Measurements from ENCODE around the gene GRM2. TPM values are rescaled to one million over a fixed set of nuclear protein-coding genes. Genes with fewer than 3 reads are reported as not detected.
"Not testable (repeated sequence)": the region's sequence is repeated elsewhere in the genome, so short reads cannot be mapped to it uniquely, and the experiment has no call there.

The GRM2 gene
- total RNA-seq, 4 donors from 2014 or later, result 0.18 to 0.20 TPM; not detected in 2

DNA sequence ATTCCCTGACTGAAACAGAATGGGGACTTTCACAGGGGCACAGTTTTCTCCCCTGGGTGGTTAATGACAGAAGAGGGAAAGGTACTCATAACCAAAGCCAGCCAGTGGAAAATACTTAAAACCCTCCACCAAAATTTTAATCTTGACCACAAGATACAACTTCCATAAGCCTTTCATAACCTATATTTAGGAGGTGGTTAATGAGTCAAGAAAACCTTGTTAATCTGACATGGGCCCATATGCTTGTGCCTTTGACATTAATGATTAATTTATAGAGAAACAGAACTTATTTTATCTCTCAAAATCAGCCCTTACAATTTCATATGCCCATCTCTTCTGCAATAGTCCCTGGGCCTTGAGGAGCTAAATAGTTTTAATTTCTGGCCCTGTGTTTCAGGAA lies 41.0 kb downstream of the GRM2 start:
- DNase-seq, result no peak
- ATAC-seq, result no peak
- intact Hi-C loops (cut with DNase I; ENCODE audit: low total_unique reads) (no loop called here), in situ Hi-C loops (cut with MboI; ENCODE audit: low sequenced_read_pairs in 4 of 4) (no loop called here)
- no peaks in the 10 kb centered on the region for H3K9me3 ChIP-seq
- no peak for TF ChIP-seq POLR2A (IDR thresholded peaks at IDR 0.05)
- TF ChIP-seq, protein P1, sequence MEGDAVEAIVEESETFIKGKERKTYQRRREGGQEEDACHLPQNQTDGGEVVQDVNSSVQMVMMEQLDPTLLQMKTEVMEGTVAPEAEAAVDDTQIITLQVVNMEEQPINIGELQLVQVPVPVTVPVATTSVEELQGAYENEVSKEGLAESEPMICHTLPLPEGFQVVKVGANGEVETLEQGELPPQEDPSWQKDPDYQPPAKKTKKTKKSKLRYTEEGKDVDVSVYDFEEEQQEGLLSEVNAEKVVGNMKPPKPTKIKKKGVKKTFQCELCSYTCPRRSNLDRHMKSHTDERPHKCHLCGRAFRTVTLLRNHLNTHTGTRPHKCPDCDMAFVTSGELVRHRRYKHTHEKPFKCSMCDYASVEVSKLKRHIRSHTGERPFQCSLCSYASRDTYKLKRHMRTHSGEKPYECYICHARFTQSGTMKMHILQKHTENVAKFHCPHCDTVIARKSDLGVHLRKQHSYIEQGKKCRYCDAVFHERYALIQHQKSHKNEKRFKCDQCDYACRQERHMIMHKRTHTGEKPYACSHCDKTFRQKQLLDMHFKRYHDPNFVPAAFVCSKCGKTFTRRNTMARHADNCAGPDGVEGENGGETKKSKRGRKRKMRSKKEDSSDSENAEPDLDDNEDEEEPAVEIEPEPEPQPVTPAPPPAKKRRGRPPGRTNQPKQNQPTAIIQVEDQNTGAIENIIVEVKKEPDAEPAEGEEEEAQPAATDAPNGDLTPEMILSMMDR (IDR thresholded peaks at IDR 0.05 in 4 of 5, conservative IDR thresholded peaks at IDR 0.05 in 1 of 5), result no peak
- H3K27ac ChIP-seq, result no peak overlapping the region
- H3K4me3 ChIP-seq, result no peak overlapping the region
- no peaks in the 10 kb centered on the region for H3K4me1 ChIP-seq
- H3K36me3 ChIP-seq, result no peaks in the 10 kb centered on the region
- H3K27me3 ChIP-seq, result no peaks in the 10 kb centered on the region

DNA sequence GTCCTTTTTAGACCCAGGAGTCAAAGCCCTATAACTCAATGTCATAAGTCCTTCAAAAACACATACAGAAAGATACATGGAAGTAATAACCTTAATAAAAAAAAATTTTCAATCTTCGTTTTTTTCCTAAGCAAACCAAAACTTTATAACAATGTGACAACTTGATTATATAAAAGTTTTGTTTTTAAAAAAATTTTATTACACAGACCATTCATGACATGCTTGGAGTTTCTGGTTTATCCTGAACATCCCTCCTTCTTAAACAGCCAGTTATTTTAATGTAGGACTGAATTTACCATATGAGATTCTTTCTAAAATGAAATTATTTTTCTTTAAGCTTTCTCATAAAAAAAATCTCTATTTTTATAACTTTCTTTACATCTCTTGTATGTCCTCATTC lies 41.5 kb downstream of the GRM2 start:
- in situ Hi-C loops (cut with MboI; ENCODE audit: low sequenced_read_pairs in 4 of 4), result no loop called here
- DNase-seq (no peak), ATAC-seq (no peak)
- H3K36me3 ChIP-seq, result no peaks in the 10 kb centered on the region
- intact Hi-C loops (cut with DNase I; ENCODE audit: low total_unique reads), result no loop called here
- TF ChIP-seq, protein P1 (IDR thresholded peaks at IDR 0.05 in 4 of 5, conservative IDR thresholded peaks at IDR 0.05 in 1 of 5), result no peak
- no peak for TF ChIP-seq POLR2A (IDR thresholded peaks at IDR 0.05)
- H3K27ac ChIP-seq, result no peak overlapping the region
- no peaks in the 10 kb centered on the region for H3K9me3 ChIP-seq
- H3K4me3 ChIP-seq, result no peak overlapping the region
- no peaks in the 10 kb centered on the region for H3K4me1 ChIP-seq
- no peaks in the 10 kb centered on the region for H3K27me3 ChIP-seq

DNA sequence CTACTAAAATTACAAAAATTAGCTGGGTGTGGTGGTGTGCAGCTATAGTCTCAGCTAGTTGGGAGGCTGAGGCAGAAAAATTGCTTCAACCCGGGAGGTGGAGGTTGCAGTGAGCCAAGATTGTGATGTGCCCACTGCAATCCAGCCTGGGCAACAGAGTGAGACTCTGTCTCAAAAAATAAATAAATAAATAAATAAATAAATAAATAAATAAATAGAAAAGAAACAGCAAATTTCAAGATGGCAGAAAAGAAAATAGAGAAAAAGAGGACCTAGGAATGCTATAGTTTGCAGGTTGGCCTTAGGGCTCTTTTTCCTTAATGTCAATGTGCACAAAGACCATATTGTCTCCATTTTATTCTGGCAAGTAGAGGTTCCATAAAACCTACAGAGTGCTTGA lies 44.0 kb downstream of the GRM2 start:
- no peak overlapping the region for H3K27ac ChIP-seq
- H3K36me3 ChIP-seq, result no peaks in the 10 kb centered on the region
- no peak overlapping the region for H3K4me3 ChIP-seq
- no peaks in the 10 kb centered on the region for H3K9me3 ChIP-seq
- H3K27me3 ChIP-seq, result no peaks in the 10 kb centered on the region
- H3K4me1 ChIP-seq, result no peaks in the 10 kb centered on the region
- in situ Hi-C loops (cut with MboI; ENCODE audit: low sequenced_read_pairs in 4 of 4) (no loop called here), intact Hi-C loops (cut with DNase I; ENCODE audit: low total_unique reads) (no loop called here)
- DNase-seq (no peak), ATAC-seq (no peak)
- no peak for TF ChIP-seq POLR2A (IDR thresholded peaks at IDR 0.05)
- TF ChIP-seq, protein P1 (IDR thresholded peaks at IDR 0.05 in 4 of 5, conservative IDR thresholded peaks at IDR 0.05 in 1 of 5), result no peak

GRCh38 chr3:51751287-51751686 lies 44.4 kb downstream of the GRM2 start:
- ATAC-seq (no peak), DNase-seq (no peak)
- Histone ChIP-seq H3K27me3 (no peaks in the 10 kb centered on the region), H3K9me3 (no peaks in the 10 kb centered on the region), H3K4me3 (no peak overlapping the region), H3K36me3 (no peaks in the 10 kb centered on the region), H3K27ac (no peak overlapping the region), H3K4me1 (no peaks in the 10 kb centered on the region)
- intact Hi-C loops (cut with DNase I; ENCODE audit: low total_unique reads), result no loop called here
- in situ Hi-C loops (cut with MboI; ENCODE audit: low sequenced_read_pairs in 4 of 4), result no loop called here
- TF ChIP-seq, protein P1 (IDR thresholded peaks at IDR 0.05 in 4 of 5, conservative IDR thresholded peaks at IDR 0.05 in 1 of 5), result no peak
- TF ChIP-seq POLR2A (IDR thresholded peaks at IDR 0.05), result no peak

DNA sequence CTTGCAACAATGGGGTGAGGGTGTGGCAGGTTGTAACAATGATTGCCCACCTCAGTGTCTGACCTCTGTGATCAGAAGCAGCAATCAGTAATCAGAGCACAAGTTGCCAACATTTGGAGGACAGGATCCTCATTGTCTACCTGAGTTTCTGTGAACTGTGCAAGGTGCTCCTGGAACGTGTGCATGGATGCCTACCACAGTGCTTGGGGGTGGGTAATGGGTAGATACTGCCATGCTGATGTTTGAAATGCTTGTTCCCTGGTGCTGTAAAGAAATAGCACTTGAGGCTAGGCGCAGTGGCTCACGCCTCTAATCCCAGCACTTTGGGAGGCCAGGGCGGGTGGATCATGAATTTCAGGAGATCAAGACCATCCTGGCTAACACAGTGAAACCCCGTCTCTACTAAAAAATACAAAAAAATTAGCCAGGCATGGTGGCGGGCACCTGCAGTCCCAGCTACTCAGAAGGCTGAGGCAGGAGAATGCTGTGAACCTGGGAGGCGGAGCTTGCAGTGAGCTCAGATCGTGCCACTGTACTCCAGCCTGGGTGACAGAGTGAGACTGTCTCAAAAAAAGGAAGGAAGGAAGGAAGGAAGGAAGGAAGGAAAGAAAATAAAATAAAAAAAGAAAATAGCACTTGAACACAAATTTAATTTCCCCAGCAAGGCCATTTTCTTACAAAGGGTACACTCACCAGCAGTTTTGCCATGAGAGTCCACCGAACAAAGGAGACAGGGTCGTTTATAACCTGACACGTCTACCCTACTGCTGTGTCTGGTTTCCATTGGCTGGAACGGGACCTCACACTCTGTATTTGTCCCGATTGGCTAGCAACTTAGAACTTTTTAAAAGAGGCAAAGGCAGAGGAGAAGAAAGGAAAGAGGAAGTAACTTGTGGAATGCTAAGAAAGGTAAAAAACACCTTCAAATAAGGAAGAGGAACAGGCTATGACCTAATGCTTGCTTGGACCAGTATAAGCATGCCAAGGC lies 47.2 kb downstream of the GRM2 start:
- DNase-seq; H3K27ac ChIP-seq; intact Hi-C loops (cut with DNase I; ENCODE audit: low total_unique reads); H3K9me3 ChIP-seq; H3K4me1 ChIP-seq; H3K36me3 ChIP-seq; H3K4me3 ChIP-seq; in situ Hi-C loops (cut with MboI; ENCODE audit: low sequenced_read_pairs in 4 of 4); ATAC-seq; H3K27me3 ChIP-seq: not testable (repeated sequence)

All from gastrocnemius medialis (tissue), 4 donors.